A549 (cell line): ENCODE measurements around the gene C1QTNF12.

Source experiments
- CBX2 ChIP-seq: fragments of 200-600 bp; sonication (generic); IDR thresholded peaks from 2 replicates; pipeline ENCODE4 v1.6.1; 2016; ENCODE audit warnings: low read depth, mild to moderate bottlenecking, borderline replicate concordance
- TF ChIP-seq, protein P1 (sequence below): fragments of >200 bp; sonication (Bioruptor Twin); formaldehyde crosslinking; IDR thresholded peaks from 3 replicates; pipeline ENCODE4 v1.5.1; 2016
- TF ChIP-seq, protein P2 (sequence below): IDR thresholded peaks from 2 replicates; pipeline ENCODE4 v1.6.1; 2012

- TF ChIP-seq, protein P1, sequence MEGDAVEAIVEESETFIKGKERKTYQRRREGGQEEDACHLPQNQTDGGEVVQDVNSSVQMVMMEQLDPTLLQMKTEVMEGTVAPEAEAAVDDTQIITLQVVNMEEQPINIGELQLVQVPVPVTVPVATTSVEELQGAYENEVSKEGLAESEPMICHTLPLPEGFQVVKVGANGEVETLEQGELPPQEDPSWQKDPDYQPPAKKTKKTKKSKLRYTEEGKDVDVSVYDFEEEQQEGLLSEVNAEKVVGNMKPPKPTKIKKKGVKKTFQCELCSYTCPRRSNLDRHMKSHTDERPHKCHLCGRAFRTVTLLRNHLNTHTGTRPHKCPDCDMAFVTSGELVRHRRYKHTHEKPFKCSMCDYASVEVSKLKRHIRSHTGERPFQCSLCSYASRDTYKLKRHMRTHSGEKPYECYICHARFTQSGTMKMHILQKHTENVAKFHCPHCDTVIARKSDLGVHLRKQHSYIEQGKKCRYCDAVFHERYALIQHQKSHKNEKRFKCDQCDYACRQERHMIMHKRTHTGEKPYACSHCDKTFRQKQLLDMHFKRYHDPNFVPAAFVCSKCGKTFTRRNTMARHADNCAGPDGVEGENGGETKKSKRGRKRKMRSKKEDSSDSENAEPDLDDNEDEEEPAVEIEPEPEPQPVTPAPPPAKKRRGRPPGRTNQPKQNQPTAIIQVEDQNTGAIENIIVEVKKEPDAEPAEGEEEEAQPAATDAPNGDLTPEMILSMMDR = no peak
- TF ChIP-seq, protein P2, sequence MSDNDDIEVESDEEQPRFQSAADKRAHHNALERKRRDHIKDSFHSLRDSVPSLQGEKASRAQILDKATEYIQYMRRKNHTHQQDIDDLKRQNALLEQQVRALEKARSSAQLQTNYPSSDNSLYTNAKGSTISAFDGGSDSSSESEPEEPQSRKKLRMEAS = no peak
- TF ChIP-seq CBX2 = no peak
Measured at GRCh38 chr1:1225913-1226312, 20.6 kb downstream of the C1QTNF12 start.
